Right hindlimb (tissue), 1 donor: Measurements from ENCODE around the gene RIMS3.
"Not testable (repeated sequence)": the region's sequence is repeated elsewhere in the genome, so short reads cannot be mapped to it uniquely, and the experiment has no call there.

Experiments
- DNase-seq: peaks from one replicate; pipeline ENCODE4 v3.0.0-alpha.2; 2018

The RIMS3 gene

DNA sequence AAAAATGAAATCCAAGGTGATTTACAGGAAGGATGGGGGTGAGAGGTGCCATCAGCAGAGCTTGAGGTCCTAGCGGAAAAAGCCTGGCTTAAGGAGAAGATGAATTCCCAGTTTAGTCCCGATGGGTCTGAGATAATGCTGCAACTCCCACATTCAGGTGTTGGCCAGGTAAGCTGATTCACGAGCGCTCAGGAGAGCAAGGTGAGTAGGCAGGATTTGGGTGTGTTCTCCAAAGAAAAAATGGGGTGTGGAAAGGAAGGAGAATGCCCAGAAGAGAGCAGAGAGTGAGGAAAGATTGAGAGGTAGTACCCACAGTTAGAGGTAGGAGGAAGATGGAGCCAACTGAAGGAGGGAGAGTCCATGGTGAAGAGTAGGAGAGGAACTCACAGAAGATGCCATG is 12.5 kb downstream of the RIMS3 start:
- DNase-seq: no peak

DNA sequence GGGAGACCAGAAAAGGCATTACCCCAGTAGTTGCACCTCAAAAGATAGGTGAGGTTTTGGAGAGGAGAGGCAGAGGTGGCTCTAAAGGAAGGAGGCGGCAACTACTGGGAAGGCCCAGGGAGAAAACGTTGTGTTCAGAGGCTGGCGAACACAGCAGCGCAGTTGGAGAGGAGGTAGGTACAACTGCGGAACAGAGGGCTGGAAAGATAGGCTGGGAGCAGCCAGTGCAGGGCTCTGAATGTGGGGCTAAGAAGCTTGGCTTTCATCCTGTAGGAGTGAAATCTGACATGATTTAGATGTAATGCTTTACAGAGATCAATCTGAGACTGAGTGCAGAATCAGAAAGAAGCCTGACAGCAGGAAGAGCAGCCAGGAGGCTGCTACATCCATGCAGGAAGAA is 13.0 kb downstream of the RIMS3 start:
- no peak for DNase-seq

DNA sequence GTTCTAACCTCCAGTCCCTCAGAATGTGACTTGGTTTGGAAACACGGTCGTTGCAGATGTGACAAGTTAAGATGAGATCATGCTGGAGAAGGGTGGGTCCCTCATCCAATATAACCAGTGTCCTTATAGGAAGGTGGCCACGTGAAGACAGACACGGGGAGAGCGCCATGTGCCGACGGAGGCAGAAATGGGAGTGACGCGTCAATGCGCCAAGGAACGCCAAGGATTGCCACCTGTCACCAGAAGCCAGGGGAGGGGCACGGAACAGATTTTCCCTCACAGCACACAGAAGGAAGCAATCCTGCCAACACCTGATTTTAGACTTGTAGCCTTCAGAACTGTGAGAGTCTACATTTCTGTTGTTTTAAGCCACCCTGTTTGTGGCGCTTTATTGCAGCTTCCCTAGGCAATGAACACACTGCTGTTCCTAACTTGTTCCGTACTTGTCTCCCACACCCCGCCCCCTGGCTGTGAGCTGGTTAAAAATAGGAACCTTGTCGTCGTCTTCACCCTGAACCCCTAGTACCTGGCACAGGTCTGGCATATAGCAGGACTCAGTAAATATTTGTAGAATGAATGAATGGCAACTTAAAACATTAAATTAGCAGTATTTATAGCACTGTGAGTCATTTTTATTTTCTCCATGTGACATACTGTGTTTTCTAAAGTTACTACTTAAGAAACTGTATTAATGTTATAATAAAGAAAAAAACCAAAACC is 14.2 kb downstream of the RIMS3 start:
- DNase-seq: no peak

DNA sequence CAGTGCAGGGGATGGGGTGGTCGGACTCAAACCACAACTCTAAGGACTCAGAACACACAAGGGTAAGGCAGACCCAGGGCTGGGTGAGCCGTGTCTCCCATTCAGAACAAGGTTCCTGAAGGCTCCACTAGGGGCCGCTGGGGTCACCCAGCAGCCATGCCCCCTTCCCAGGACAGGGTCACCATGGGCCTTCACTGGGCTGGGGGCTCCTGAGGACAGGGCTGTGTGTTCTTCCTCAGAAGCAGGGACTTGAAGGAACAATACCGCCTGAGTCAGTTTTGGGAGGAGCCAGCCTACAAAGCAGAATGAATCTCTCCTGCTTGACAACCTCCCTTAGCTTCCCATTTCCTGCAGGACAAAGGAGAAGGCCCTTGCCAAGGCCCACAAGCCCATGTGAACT is 15.4 kb downstream of the RIMS3 start:
- DNase-seq: no peak

DNA sequence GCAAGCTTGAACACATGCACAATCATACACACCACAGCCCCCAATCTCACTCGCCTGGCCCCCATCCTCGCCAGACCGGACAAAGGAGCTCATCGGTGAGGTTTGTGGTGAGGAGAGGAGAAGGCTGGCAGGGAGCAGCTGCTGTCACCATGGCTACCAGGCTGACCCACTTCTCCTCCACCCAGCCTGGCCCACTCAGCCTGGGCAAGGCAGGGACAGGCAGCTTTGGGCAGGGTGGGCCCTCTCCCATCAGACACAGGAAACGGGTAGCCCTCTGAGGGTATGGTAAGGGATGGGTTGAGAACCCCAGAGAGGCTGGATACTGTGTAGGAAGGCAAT is 15.9 kb downstream of the RIMS3 start:
- DNase-seq: no peak

DNA sequence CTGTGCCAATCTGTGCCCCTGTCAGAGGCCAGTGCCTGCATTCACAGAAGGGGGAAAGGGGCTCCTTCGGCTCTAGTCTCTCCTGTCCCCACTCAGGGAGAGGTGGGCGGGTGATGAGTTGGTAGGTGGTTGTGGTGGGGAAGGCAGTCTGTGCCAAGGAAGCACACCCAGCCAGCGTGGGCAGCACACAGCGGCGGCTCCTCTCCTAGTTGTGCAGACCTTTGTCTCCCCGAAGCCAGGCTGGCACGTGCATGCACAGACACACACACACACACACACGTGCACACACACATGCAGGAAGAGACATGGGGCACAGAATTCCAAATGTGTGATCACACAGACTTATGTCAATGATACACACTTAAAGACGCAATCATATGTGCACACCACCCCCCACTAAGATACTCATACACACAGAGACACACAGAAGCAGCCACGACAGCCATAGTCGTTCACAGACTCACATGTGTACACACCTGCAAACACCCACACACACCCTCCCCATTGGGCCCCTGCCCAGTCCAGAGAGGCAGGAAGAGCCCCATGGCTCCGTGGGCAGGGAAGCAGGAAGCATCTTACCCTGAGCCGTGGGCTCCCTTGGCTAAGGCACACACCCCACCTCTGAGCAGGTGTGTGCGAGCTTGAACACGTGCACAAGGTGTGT is 16.4 kb downstream of the RIMS3 start:
- no peak for DNase-seq

DNA sequence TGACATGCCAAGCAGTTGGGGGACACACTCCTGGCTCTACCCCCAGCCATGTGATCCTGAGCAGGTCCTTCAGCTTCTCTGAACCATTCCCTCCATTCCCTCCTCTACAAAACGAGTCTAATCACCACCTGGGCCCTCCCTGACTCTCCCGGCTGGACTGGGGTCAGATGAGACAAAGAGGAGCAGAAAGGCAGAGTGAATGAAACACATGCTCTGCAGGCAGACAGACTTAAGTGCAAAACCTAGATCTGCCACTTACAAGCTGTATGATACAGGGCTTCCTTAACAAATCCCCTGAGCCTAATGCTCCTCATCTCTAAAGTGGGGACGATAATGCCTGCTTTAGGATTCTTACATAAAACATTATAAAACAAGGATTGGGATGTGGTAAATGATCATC is 17.3 kb downstream of the RIMS3 start:
- DNase-seq: no peak

DNA sequence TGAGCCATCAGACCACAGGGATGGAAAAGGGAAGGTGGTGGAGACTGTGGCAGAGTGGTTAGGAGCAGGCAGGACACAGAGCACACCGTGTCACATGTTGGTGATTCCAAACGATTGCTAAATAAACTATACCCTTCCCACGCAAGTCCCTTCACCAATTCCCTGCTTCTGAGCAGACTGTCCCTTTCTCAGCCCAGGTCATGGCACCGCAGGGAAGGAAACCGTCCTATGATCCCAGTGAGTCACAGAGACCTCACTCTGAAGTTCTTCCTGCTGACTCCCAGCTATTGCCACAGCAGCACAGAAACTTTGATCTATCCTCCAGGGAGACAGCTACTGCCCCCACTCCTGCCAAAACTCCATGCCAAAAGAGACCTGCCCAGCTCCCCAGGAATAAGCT is 19.2 kb downstream of the RIMS3 start:
- DNase-seq: no peak

DNA sequence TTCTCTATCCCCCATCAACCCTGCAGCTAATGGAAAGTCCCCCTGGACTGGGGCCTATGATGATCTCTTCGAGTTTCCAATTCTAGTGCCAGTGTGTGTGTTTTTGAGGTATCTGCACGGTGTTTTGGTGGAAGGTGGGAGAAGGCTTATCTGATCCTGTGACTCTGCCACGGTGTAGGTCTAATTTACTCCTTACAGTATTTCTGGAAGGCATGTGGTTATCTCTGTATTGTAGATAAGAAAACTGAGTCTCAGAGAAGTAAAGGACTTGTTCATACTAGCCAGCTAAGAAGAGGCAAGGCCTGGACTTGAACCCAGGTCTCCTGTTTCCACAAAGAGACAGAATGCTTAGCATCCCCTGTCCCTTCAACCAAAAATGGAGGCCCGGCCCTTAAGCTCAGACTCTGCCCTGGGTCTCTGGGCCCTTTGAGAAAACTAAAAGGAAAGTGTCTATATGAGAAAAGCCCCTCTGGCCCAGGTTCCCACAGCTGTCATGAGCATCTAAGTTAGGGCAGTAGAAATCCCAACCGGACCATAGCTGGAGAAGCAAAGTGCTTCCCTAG is 20.3 kb downstream of the RIMS3 start:
- DNase-seq: no peak

DNA sequence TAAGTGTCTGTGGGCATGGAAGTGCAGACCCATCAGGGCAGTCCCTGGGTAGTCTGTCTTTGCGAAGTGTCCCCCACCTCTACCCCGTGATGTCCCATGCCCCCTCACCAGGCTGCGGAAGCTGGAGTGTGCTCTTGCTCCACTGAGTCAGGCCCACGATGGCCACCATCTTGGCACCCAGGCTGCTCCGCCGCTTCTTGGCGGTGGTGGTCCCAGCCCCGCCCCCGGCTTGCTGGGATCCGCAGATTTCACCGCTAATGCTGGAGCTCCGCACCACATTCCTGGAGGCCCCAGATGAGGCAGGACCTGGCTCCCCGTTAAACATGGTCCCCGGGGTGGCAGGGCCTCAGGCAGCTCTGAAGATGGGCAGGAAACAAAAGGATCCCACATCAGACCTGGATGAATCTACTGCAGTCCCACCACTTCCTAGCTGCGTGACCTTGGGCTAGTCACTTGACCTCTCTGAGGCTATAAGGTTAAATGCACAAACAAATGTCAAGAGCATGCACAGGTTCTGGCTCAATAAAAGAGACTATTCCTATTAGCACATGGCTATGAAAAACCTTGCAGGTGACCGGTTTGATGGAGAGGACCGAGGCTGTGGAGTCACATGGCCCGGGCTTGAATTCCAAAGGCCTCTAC is 23.8 kb downstream of the RIMS3 start:
- no peak for DNase-seq

DNA sequence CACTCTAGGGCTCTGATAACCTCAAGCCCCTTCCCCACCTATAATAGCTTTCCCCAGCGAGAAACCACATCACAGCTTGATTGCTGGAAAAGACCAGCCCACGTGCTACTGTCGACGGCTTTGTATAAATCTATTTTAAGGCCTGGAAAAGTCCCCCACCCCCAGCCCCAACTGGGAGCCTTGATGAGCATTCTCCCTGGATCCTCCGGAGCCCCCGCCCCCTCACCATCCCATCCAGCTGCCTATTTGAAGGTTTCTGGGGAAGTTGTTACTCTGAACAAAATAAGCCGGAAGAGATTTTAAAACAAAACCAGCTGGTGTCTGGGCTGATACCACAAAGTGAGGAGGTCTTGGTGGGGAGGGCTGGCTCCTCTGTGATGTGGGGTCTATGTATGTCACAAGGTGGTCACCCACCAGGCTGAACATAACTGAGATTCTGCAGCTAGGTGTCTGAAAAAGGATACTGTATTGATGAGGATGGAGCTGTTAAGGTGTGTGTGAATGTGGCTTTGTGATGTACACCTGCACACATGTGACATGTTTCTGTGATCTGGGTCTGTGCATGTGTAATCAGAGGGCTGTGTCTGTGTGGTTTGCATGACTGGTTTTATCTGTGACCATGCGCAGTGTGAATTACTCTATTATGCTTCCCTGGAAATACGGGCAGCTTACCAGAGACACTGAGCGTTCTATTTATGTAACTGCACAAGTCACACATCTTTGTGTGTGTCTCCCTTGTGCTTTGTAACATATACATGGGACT is 25.0 kb downstream of the RIMS3 start:
- no peak for DNase-seq

DNA sequence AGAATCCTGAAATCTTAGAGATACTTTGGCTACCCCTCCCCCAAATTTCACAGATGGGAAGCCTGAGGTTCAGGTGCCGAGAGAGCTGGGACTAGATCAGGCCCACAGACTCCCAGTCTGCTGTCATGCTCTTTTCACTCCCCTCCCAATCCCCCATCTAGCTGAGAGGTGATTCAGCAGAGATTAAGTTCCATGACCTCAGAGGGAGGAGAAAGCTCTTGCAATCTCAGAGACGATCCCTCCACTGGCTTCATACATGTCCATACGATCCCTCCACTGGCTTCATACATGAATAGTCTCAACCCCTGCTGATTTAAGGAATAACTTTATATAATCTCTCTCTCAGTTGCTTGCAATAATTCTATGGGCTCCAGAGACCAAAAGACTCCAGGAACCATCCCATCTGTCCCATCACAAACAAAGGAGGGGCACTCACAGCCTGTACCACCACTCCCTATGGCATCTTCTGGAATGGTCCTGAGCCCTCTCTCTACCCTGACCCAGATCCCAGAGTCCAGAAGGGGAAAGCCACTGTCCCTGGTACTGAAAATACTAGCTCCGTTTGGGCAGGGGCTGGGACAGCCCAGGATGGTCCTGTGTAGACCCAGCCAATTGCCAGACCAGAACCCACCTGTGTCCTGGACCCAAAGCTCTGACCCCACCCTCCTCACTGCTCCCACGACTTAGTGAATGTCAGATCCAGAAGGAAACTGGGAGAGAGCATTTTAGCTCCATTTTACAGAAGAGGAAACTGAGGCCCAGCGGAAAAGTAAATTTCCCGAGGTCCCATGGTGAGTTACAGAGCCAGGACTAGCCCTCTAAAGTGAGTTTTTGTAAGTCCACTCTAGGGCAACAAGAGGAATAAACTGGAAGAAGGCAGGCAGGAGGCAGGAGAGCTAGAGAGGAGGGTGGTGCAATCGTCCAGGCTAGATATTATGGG is 27.1 kb downstream of the RIMS3 start:
- no peak for DNase-seq

DNA sequence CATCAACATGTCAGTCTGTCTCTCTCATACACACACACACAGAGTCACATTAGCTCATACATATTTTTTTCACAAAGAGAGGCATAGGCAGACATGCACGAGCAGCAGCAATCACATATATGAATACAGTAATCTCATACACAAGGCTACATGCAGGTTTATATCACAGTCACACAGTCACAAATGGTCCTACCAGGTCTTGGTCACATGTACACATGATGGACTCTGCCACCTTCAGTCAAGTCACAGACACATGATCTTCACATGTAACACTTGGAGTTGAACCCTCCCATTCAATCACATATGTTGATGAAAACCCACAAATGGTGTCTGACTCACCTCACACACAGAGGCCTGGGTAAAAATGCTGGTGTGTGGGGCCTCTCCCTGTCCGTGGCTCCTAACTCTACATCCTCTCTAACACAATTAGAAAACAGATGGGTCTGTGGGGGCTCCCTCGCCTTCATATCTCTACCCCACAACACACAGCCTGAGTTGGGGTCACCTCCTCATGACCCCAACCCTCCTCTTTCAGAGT is 27.9 kb downstream of the RIMS3 start:
- no peak for DNase-seq

DNA sequence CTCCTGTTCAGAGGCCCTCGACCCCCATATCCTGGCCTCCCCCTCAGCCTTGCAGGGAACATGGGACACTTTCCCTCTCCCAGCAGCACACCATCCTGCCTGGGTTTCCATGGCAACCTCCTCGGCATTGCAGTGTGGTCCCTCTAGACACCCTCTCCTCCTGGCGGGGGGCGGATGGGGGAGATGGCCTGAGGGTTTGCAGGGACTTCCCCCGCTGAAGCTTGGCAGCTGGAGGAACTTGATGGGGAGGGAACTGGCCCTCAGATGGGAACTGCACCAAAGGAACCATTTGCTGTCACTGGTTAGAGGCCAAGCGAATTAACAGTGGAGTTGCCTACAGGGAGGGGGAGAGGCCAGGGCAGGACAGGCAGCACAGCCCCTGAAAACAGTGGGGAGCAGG is 28.7 kb downstream of the RIMS3 start:
- no peak for DNase-seq

DNA sequence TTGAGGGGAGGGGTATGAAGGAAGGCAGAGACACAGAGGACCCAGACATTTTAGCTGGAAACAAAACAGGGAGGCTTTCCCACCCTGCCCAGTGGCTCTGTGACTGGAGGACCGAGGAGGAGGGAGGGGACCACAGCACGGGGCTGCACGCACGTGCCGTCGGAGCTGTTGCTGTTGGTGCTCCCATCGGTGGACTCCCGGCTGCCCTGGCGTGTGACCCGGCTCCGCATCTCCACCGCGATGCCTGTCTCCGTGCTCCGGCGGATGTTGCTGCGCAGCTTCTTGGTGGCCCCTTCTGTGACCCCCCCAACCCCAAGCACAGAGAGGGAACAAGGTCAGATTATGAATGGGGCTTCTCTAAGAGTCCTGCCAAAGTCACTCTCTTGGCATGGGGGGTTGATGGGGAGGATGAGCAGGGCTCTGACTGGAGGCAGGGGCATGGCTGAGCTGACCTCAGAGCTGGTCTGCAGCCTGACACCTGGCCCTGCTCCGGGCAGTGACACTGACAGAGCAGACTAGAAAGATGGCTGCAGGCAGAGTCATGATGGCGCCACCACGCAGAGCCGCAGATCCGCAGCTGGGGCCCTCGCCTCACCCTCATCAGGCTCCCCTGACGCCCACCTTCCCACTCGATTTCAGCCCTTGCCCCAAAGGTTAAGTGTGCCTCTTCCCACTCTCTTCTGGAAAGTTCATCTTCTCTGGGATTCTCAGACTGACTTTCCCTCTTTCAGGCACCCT is 29.6 kb downstream of the RIMS3 start:
- no peak for DNase-seq

DNA sequence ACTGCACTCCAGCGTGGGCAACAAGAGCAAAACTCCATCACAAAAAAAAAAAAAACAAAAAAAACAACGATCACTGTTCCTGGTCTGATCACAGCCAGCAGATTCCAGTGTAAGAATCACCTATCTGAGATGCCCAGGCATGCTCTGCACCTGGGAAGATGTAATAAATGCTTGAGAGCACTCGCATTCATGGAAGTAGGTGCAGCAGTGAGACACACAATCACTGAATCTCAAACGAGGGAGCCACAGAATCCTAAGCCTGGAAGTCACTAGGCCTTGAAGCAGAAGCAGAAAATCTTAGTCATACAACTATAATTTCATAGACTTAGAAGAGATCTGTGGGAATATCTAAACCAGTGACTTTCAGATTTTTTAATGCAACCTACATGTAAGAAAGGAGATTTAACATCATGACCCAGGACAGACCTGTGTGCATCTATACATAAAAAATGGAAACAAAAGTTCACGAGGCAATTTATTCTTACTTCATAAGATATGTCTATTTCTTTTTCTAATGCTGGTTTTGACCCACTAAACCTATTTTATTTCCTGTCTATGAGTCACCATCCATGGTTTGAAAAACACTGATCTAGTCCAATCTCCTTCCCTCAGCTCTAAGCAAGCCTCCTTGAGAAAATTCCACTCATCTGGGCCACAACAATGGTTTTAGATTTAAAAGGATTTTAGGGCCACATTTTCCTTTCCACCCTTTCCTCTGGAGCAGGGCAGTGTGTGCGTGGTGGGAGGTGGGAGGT is 30.4 kb downstream of the RIMS3 start:
- no peak for DNase-seq

DNA sequence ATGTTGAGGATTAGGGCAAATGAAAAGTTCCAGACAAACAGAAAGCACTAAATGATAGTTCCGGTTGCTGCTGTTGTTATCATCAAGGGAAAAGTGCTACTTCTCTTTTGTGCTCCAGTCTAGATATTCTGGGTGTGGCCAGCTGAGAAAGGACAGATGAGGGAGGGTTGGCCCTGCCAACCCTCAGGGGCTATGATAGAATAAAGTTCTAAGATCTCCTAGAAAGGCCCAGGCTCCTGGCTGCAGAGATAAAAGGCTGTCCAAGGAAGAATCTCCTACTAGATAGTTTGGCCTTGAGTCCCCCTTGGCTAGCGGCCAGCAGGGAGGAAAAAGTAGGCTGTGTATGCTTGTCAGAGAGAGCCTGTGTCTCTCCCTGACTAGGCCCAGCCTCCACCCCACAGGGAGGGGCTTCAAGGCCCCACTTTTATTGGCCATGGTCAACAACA is 31.5 kb downstream of the RIMS3 start:
- no peak for DNase-seq

DNA sequence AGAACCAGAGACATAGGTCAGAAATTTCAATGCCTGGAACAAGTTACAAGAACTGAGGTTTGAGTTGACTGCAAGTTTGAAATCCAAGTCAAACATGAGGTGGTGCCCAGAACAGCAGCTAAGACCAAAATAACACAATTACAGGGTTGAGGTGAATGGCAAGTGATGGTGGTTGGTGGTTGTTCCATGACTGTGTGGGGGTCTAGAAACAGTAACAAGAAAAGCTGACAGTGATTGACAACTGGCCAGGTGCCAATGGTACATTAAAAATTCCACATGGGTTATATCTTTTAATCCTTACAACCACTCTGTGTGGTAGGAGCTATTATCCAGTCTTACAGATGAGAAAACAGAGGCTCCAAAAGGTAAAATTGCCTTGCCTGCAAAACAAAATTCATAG is 32.0 kb downstream of the RIMS3 start:
- DNase-seq: no peak

DNA sequence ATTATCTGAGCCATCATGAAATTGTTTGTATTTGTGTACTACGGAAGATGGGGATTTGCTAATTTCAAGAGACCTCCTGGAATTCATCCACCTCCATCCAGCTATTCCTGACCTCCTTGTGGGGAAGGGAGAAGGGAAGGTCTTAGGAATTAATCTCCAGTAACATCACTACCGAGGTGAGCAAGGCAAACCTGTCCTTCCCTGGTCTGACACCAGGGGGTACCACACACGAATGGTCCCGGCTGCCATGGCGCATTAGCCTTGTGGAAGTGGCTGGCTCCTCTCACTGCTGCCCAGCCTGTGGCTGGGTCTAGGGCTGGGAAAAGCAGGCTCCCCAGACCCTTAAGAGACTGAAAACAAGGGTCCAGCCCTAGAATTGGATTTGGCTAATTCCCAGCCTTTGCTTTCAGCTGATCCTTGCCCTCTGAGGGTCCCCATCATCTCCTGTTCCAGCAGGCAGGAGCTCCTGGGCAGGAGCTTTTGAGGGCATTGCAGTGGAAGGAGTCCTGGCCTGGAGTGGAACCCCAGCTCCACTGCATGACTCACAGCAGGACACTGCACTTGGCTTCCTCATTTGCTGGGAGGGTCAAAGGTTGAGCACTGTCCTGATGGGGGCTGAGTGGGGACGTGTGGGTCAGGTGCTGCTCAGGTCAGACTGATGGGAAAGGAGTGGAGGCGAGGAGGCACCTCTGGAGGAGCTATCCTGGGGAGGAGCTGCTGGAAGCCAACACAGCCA is 34.8 kb downstream of the RIMS3 start:
- no peak for DNase-seq

DNA sequence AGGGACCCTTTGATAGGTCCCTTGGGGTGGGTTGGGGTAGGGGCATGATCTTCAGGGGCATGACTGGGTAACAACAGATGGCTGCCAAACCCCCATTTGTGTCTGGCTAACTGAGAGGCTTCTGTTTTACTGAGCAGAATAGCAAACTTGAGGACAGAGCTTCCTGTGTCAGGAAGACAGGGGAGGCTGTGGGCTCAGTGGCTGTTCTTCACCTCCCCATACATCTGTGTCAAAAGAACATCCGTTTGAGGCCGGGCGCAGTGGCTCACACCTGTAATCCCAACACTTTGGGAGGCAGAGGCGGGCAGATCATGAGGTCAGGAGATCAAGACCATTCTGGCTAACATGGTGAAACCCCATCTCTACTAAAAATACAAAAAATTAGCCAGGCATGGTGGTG is 35.9 kb downstream of the RIMS3 start:
- DNase-seq: not testable (repeated sequence)
